SK-N-SH treated with all-trans-retinoic acid at 6 μM for 48 hours (cell line): ENCODE data around the gene MTERF2.
"Not testable (repeated sequence)": the region's sequence is repeated elsewhere in the genome, so short reads cannot be mapped to it uniquely, and the experiment has no call there.

ENCODE experiments used
- ESRRG ChIP-seq: fragments of 250-450 bp; sonication (Bioruptor Pico); IDR thresholded peaks from 2 replicates; pipeline ENCODE4 v1.6.1; 2021; ENCODE audit warnings: mild to moderate bottlenecking
- PATZ1 ChIP-seq: fragments of 250-450 bp; sonication (Bioruptor Pico); IDR thresholded peaks from 2 replicates; pipeline ENCODE4 v1.8.0; 2020; ENCODE audit warnings: mild to moderate bottlenecking, moderate library complexity, borderline replicate concordance
- PPARA ChIP-seq: fragments of 250-450 bp; sonication (Bioruptor Pico); IDR thresholded peaks from 2 replicates; pipeline ENCODE4 v1.5.0; 2020; ENCODE audit warnings: mild to moderate bottlenecking, borderline replicate concordance
- RARB ChIP-seq: fragments of 250-450 bp; sonication (Bioruptor Pico); IDR thresholded peaks from 2 replicates; pipeline ENCODE4 v1.8.0; 2021; ENCODE audit warnings: mild to moderate bottlenecking, moderate library complexity
- ZC3H10 ChIP-seq: fragments of 250-450 bp; sonication (Bioruptor Pico); IDR thresholded peaks from 2 replicates; pipeline ENCODE4 v1.5.1; 2021; ENCODE audit warnings: mild to moderate bottlenecking, moderate library complexity
- ZFP30 ChIP-seq: fragments of 450-650 bp; formaldehyde crosslinking; IDR thresholded peaks from 2 replicates; pipeline ENCODE4 v1.5.0; 2022; ENCODE audit warnings: mild to moderate bottlenecking, moderate library complexity
- ZNF565 ChIP-seq: fragments of 450-650 bp; formaldehyde crosslinking; conservative IDR thresholded peaks from 2 replicates; pipeline ENCODE4 v1.5.0; 2020; ENCODE audit warnings: low read depth, mild to moderate bottlenecking, moderate library complexity
- TF ChIP-seq, protein P1 (sequence below): fragments of 250-450 bp; sonication (Bioruptor Pico); IDR thresholded peaks from 2 replicates; pipeline ENCODE4 v1.5.1; 2020; ENCODE audit warnings: low read depth, mild to moderate bottlenecking, moderate library complexity

- TF ChIP-seq, protein P1, sequence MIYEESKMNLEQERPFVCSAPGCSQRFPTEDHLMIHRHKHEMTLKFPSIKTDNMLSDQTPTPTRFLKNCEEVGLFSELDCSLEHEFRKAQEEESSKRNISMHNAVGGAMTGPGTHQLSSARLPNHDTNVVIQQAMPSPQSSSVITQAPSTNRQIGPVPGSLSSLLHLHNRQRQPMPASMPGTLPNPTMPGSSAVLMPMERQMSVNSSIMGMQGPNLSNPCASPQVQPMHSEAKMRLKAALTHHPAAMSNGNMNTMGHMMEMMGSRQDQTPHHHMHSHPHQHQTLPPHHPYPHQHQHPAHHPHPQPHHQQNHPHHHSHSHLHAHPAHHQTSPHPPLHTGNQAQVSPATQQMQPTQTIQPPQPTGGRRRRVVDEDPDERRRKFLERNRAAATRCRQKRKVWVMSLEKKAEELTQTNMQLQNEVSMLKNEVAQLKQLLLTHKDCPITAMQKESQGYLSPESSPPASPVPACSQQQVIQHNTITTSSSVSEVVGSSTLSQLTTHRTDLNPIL: not testable (repeated sequence)
- not testable (repeated sequence) for TF ChIP-seq ESRRG; ZNF565 (CRISPR knock-in tag); RARB; ZFP30; PATZ1 (CRISPR knock-in tag); PPARA (CRISPR knock-in tag); ZC3H10 (CRISPR knock-in tag)
Measured at GRCh38 chr12:106996102-106996501, 9.2 kb upstream of the MTERF2 start.
